Embryonic facial prominence (tissue), 1 donor: ENCODE measurements around the gene DOC2B.
"Not testable (repeated sequence)": the region's sequence is repeated elsewhere in the genome, so short reads cannot be mapped to it uniquely, and the experiment has no call there.

Experiments used
- DNase-seq: peaks from one replicate; pipeline ENCODE4 v3.0.0-alpha.2; 2016; ENCODE audit errors: extremely low spot score

Gene DOC2B

GRCh38 chr17:181245-182049, at the start of gene DOC2B:
TSS of gene DOC2B (minus strand) at chr17:181650. CDS start at chr17:181479, 171 bp downstream.
- no peak for DNase-seq

- DNase-seq: no peak
Measured at GRCh38 chr17:230395-230770, 48.9 kb upstream of the DOC2B start.

- no peak for DNase-seq
Measured at GRCh38 chr17:229709-230394, 48.4 kb upstream of the DOC2B start.

GRCh38 chr17:228951-229708, 47.7 kb upstream of the DOC2B start:
- no peak for DNase-seq

- no peak for DNase-seq
Measured at GRCh38 chr17:227946-228615, 46.6 kb upstream of the DOC2B start.

- peak; percentile 33 for DNase-seq
Measured at GRCh38 chr17:227078-227945, 45.9 kb upstream of the DOC2B start.

GRCh38 chr17:226108-227077, 44.9 kb upstream of the DOC2B start:
- DNase-seq: no peak

- DNase-seq: no peak
Measured at GRCh38 chr17:225551-225950, 44.1 kb upstream of the DOC2B start.

- not testable (repeated sequence) for DNase-seq
Measured at GRCh38 chr17:224576-224975, 43.1 kb upstream of the DOC2B start.

GRCh38 chr17:223723-224471, 42.4 kb upstream of the DOC2B start:
- no peak for DNase-seq

GRCh38 chr17:222172-222571, 40.7 kb upstream of the DOC2B start:
- no peak for DNase-seq

GRCh38 chr17:219696-220095, 38.2 kb upstream of the DOC2B start:
- no peak for DNase-seq

GRCh38 chr17:218432-219110, 37.1 kb upstream of the DOC2B start:
- DNase-seq: no peak

- no peak for DNase-seq
Measured at GRCh38 chr17:216625-217024, 35.2 kb upstream of the DOC2B start.

- not testable (repeated sequence) for DNase-seq
Measured at GRCh38 chr17:215563-216478, 34.4 kb upstream of the DOC2B start.

- DNase-seq: no peak
Measured at GRCh38 chr17:214881-215331, 33.5 kb upstream of the DOC2B start.
